Measurements from ENCODE around the gene POMGNT1.

Gene POMGNT1

GRCh38 chr1:46206399-46206798 is 8.2 kb upstream of the POMGNT1 start:
- Histone ChIP-seq H3K4me1 (ENCODE audit: control insufficient read depth, insufficient read depth, low read length) (peaks cover 14% of the 10 kb centered on the region), H3K27ac (ENCODE audit: low read depth, low read length) (no peak overlapping the region), H3K36me3 (ENCODE audit: control insufficient read depth, insufficient read depth, low read length) (no peaks in the 10 kb centered on the region), H3K9ac (ENCODE audit: low read length) (no peak overlapping the region), H3K9me3 (ENCODE audit: control insufficient read depth, insufficient read depth, low read depth, low read length) (no peaks in the 10 kb centered on the region), H3K4me3 (ENCODE audit: low read depth, low read length) (no peak overlapping the region), H3K27me3 (ENCODE audit: control insufficient read depth, insufficient read depth, low read length) (no peaks in the 10 kb centered on the region)

- no peak overlapping the region for H3K9ac ChIP-seq (ENCODE audit: low read length)
- H3K9me3 ChIP-seq (ENCODE audit: control insufficient read depth, insufficient read depth, low read depth, low read length): no peaks in the 10 kb centered on the region
- H3K4me1 ChIP-seq (ENCODE audit: control insufficient read depth, insufficient read depth, low read length): peaks cover 14% of the 10 kb centered on the region
- H3K27ac ChIP-seq (ENCODE audit: low read depth, low read length): no peak overlapping the region
- H3K4me3 ChIP-seq (ENCODE audit: low read depth, low read length): no peak overlapping the region
- H3K27me3 ChIP-seq (ENCODE audit: control insufficient read depth, insufficient read depth, low read length): no peaks in the 10 kb centered on the region
- no peaks in the 10 kb centered on the region for H3K36me3 ChIP-seq (ENCODE audit: control insufficient read depth, insufficient read depth, low read length)
Observed at GRCh38 chr1:46205791-46206190, 7.6 kb upstream of the POMGNT1 start.

- Histone ChIP-seq H3K4me1 (ENCODE audit: control insufficient read depth, insufficient read depth, low read length) (peaks cover 14% of the 10 kb centered on the region), H3K9ac (ENCODE audit: low read length) (no peak overlapping the region), H3K27ac (ENCODE audit: low read depth, low read length) (no peak overlapping the region), H3K27me3 (ENCODE audit: control insufficient read depth, insufficient read depth, low read length) (no peaks in the 10 kb centered on the region), H3K9me3 (ENCODE audit: control insufficient read depth, insufficient read depth, low read depth, low read length) (no peaks in the 10 kb centered on the region), H3K36me3 (ENCODE audit: control insufficient read depth, insufficient read depth, low read length) (no peaks in the 10 kb centered on the region), H3K4me3 (ENCODE audit: low read depth, low read length) (no peak overlapping the region)
Observed at GRCh38 chr1:46205141-46205540, 6.9 kb upstream of the POMGNT1 start.

- Histone ChIP-seq H3K27me3 (ENCODE audit: control insufficient read depth, insufficient read depth, low read length) (no peaks in the 10 kb centered on the region), H3K27ac (ENCODE audit: low read depth, low read length) (no peak overlapping the region), H3K9me3 (ENCODE audit: control insufficient read depth, insufficient read depth, low read depth, low read length) (no peaks in the 10 kb centered on the region), H3K9ac (ENCODE audit: low read length) (no peak overlapping the region), H3K36me3 (ENCODE audit: control insufficient read depth, insufficient read depth, low read length) (no peaks in the 10 kb centered on the region), H3K4me3 (ENCODE audit: low read depth, low read length) (peak overlapping the region; percentile 94), H3K4me1 (ENCODE audit: control insufficient read depth, insufficient read depth, low read length) (peaks cover 14% of the 10 kb centered on the region)
Observed at GRCh38 chr1:46204406-46204742, 6.1 kb upstream of the POMGNT1 start.

GRCh38 chr1:46203738-46204405 is 5.6 kb upstream of the POMGNT1 start:
- peak overlapping the region; percentile 63 for H3K9ac ChIP-seq (ENCODE audit: low read length)

GRCh38 chr1:46199233-46199749 is 1.1 kb upstream of the POMGNT1 start:
- peak overlapping the region; percentile 81; the same call in 1 of the 2 replicates for H3K4me3 ChIP-seq (ENCODE audit: low read depth, low read length)

More at GRCh38 chr1:46203738-46204405, 5.6 kb upstream of the POMGNT1 start:
- H3K4me3 ChIP-seq (ENCODE audit: low read depth, low read length): peak overlapping the region; percentile 94
- H3K27me3 ChIP-seq (ENCODE audit: control insufficient read depth, insufficient read depth, low read length): no peaks in the 10 kb centered on the region
- no peak overlapping the region for H3K27ac ChIP-seq (ENCODE audit: low read depth, low read length)
- H3K9me3 ChIP-seq (ENCODE audit: control insufficient read depth, insufficient read depth, low read depth, low read length): no peaks in the 10 kb centered on the region
- H3K4me1 ChIP-seq (ENCODE audit: control insufficient read depth, insufficient read depth, low read length): peaks cover 17% of the 10 kb centered on the region
- no peaks in the 10 kb centered on the region for H3K36me3 ChIP-seq (ENCODE audit: control insufficient read depth, insufficient read depth, low read length)

GRCh38 chr1:46197560-46197963 is 672 bp downstream of the POMGNT1 start:
- peak overlapping the region; percentile 50 for H3K9ac ChIP-seq (ENCODE audit: low read length)
- no peak overlapping the region for H3K27ac ChIP-seq (ENCODE audit: low read depth, low read length)

More at GRCh38 chr1:46199233-46199749, 1.1 kb upstream of the POMGNT1 start:
- H3K4me1 ChIP-seq (ENCODE audit: control insufficient read depth, insufficient read depth, low read length): peaks cover 12% of the 10 kb centered on the region
- no peaks in the 10 kb centered on the region for H3K9me3 ChIP-seq (ENCODE audit: control insufficient read depth, insufficient read depth, low read depth, low read length)
- H3K36me3 ChIP-seq (ENCODE audit: control insufficient read depth, insufficient read depth, low read length): peaks cover 8% of the 10 kb centered on the region; the same call in 1 of the 2 replicates
- no peak overlapping the region for H3K9ac ChIP-seq (ENCODE audit: low read length)
- no peak overlapping the region for H3K27ac ChIP-seq (ENCODE audit: low read depth, low read length)
- no peaks in the 10 kb centered on the region for H3K27me3 ChIP-seq (ENCODE audit: control insufficient read depth, insufficient read depth, low read length)

GRCh38 chr1:46196609-46197008 is 1.6 kb downstream of the POMGNT1 start:
- no peaks in the 10 kb centered on the region for H3K27me3 ChIP-seq (ENCODE audit: control insufficient read depth, insufficient read depth, low read length)
- H3K9ac ChIP-seq (ENCODE audit: low read length): no peak overlapping the region
- no peak overlapping the region for H3K27ac ChIP-seq (ENCODE audit: low read depth, low read length)
- peaks cover 30% of the 10 kb centered on the region for H3K36me3 ChIP-seq (ENCODE audit: control insufficient read depth, insufficient read depth, low read length)
- peaks cover 7% of the 10 kb centered on the region; the same call in 1 of the 2 replicates for H3K4me1 ChIP-seq (ENCODE audit: control insufficient read depth, insufficient read depth, low read length)
- no peak overlapping the region for H3K4me3 ChIP-seq (ENCODE audit: low read depth, low read length)
- no peaks in the 10 kb centered on the region for H3K9me3 ChIP-seq (ENCODE audit: control insufficient read depth, insufficient read depth, low read depth, low read length)

More at GRCh38 chr1:46197560-46197963, 672 bp downstream of the POMGNT1 start:
- H3K9me3 ChIP-seq (ENCODE audit: control insufficient read depth, insufficient read depth, low read depth, low read length): no peaks in the 10 kb centered on the region
- H3K4me3 ChIP-seq (ENCODE audit: low read depth, low read length): peak overlapping the region; percentile 65
- peaks cover 7% of the 10 kb centered on the region; the same call in 1 of the 2 replicates for H3K4me1 ChIP-seq (ENCODE audit: control insufficient read depth, insufficient read depth, low read length)
- H3K36me3 ChIP-seq (ENCODE audit: control insufficient read depth, insufficient read depth, low read length): peaks cover 22% of the 10 kb centered on the region
- no peaks in the 10 kb centered on the region for H3K27me3 ChIP-seq (ENCODE audit: control insufficient read depth, insufficient read depth, low read length)

GRCh38 chr1:46194641-46195193 is 3.5 kb downstream of the POMGNT1 start:
- Histone ChIP-seq H3K4me3 (ENCODE audit: low read depth, low read length) (no peak overlapping the region), H3K9ac (ENCODE audit: low read length) (no peak overlapping the region), H3K9me3 (ENCODE audit: control insufficient read depth, insufficient read depth, low read depth, low read length) (no peaks in the 10 kb centered on the region), H3K27ac (ENCODE audit: low read depth, low read length) (no peak overlapping the region), H3K36me3 (ENCODE audit: control insufficient read depth, insufficient read depth, low read length) (peaks cover 44% of the 10 kb centered on the region), H3K4me1 (ENCODE audit: control insufficient read depth, insufficient read depth, low read length) (peaks cover 7% of the 10 kb centered on the region; the same call in 1 of the 2 replicates), H3K27me3 (ENCODE audit: control insufficient read depth, insufficient read depth, low read length) (no peaks in the 10 kb centered on the region)

GRCh38 chr1:46193984-46194570 is 4.2 kb downstream of the POMGNT1 start:
- peaks cover 5% of the 10 kb centered on the region; the same call in 1 of the 2 replicates for H3K4me1 ChIP-seq (ENCODE audit: control insufficient read depth, insufficient read depth, low read length)
- H3K36me3 ChIP-seq (ENCODE audit: control insufficient read depth, insufficient read depth, low read length): peaks cover 50% of the 10 kb centered on the region
- no peak overlapping the region for H3K27ac ChIP-seq (ENCODE audit: low read depth, low read length)
- H3K9me3 ChIP-seq (ENCODE audit: control insufficient read depth, insufficient read depth, low read depth, low read length): no peaks in the 10 kb centered on the region
- H3K27me3 ChIP-seq (ENCODE audit: control insufficient read depth, insufficient read depth, low read length): no peaks in the 10 kb centered on the region
- H3K4me3 ChIP-seq (ENCODE audit: low read depth, low read length): no peak overlapping the region
- no peak overlapping the region for H3K9ac ChIP-seq (ENCODE audit: low read length)

GRCh38 chr1:46193285-46193684 is 4.9 kb downstream of the POMGNT1 start:
- no peak overlapping the region for H3K4me3 ChIP-seq (ENCODE audit: low read depth, low read length)
- no peak overlapping the region for H3K9ac ChIP-seq (ENCODE audit: low read length)
- H3K36me3 ChIP-seq (ENCODE audit: control insufficient read depth, insufficient read depth, low read length): peaks cover 56% of the 10 kb centered on the region
- H3K27ac ChIP-seq (ENCODE audit: low read depth, low read length): no peak overlapping the region
- H3K4me1 ChIP-seq (ENCODE audit: control insufficient read depth, insufficient read depth, low read length): no peaks in the 10 kb centered on the region; the same call in 1 of the 2 replicates
- no peaks in the 10 kb centered on the region for H3K9me3 ChIP-seq (ENCODE audit: control insufficient read depth, insufficient read depth, low read depth, low read length)
- H3K27me3 ChIP-seq (ENCODE audit: control insufficient read depth, insufficient read depth, low read length): no peaks in the 10 kb centered on the region
